GM23248 (cell line): ENCODE results near the gene ALS2. TPM values are rescaled to one million over a fixed set of nuclear protein-coding genes. Genes with fewer than 3 reads are reported as not detected.
"Not testable (repeated sequence)": the region's sequence is repeated elsewhere in the genome, so short reads cannot be mapped to it uniquely, and the experiment has no call there.

Source experiments
- DNase-seq: peaks from one replicate; pipeline ENCODE4 v3.0.0-alpha.2; 2015
- H2AFZ ChIP-seq: fragments of 200-600 bp; sonication (generic); 2 replicates; pipeline ENCODE4 v1.6.1; 2016; ENCODE audit warnings: antibody characterized with exemption
- H3F3A ChIP-seq: fragments of 200-600 bp; sonication (generic); 2 replicates; pipeline ENCODE4 v1.6.1; 2016; ENCODE audit warnings: mild to moderate bottlenecking, antibody characterized with exemption, mixed run types; ENCODE audit not compliant: insufficient read depth
- H3K27ac ChIP-seq: fragments of 200-600 bp; sonication (generic); 2 replicates; pipeline ENCODE4 v1.5.1; 2016; ENCODE audit warnings: mild to moderate bottlenecking
- H3K27me3 ChIP-seq: fragments of 200-600 bp; sonication (generic); replicated peaks from 2 replicates; pipeline ENCODE4 v1.6.1; 2016; ENCODE audit warnings: mild to moderate bottlenecking; ENCODE audit not compliant: insufficient read depth
- H3K36me3 ChIP-seq: fragments of 200-600 bp; sonication (generic); 2 replicates; pipeline ENCODE4 v1.6.1; 2016; ENCODE audit warnings: low read depth, mild to moderate bottlenecking
- H3K4me1 ChIP-seq: fragments of 200-600 bp; sonication (generic); 2 replicates; pipeline ENCODE4 v1.6.1; 2016; ENCODE audit warnings: mild to moderate bottlenecking; ENCODE audit not compliant: insufficient read depth
- H3K4me2 ChIP-seq: fragments of 200-600 bp; sonication (generic); one replicate; pipeline ENCODE4 v1.6.1; 2016; ENCODE audit warnings: mild to moderate bottlenecking; ENCODE audit not compliant: unreplicated experiment
- H3K4me3 ChIP-seq: fragments of 200-600 bp; sonication (generic); 2 replicates; pipeline ENCODE4 v1.5.1; 2016; ENCODE audit warnings: mild to moderate bottlenecking
- H3K79me2 ChIP-seq: fragments of 200-600 bp; sonication (generic); 2 replicates; pipeline ENCODE4 v1.6.1; 2016; ENCODE audit warnings: mild to moderate bottlenecking; ENCODE audit not compliant: insufficient read depth
- H3K9ac ChIP-seq: fragments of 200-600 bp; sonication (generic); 2 replicates; pipeline ENCODE4 v1.6.1; 2016; ENCODE audit warnings: mild to moderate bottlenecking
- H3K9me2 ChIP-seq: fragments of 200-600 bp; sonication (generic); 2 replicates; pipeline ENCODE4 v1.6.1; 2016; ENCODE audit warnings: mixed run types, mild to moderate bottlenecking, moderate library complexity; ENCODE audit not compliant: insufficient read depth
- H3K9me3 ChIP-seq: fragments of 200-600 bp; sonication (generic); one replicate; pipeline ENCODE4 v1.6.1; 2017; ENCODE audit warnings: low read depth
- H4K20me1 ChIP-seq: fragments of 200-600 bp; sonication (generic); 2 replicates; pipeline ENCODE4 v1.6.0; 2016; ENCODE audit not compliant: insufficient read depth
- EZH2 ChIP-seq: fragments of 200-600 bp; sonication (generic); IDR thresholded peaks from 2 replicates; pipeline ENCODE4 v1.6.1; 2018; ENCODE audit warnings: antibody characterized with exemption, mild to moderate bottlenecking; ENCODE audit not compliant: insufficient read depth, poor library complexity, severe bottlenecking
- EZH2phosphoT487 ChIP-seq: fragments of 200-600 bp; sonication (generic); IDR thresholded peaks from 2 replicates; pipeline ENCODE4 v1.6.1; 2018; ENCODE audit warnings: antibody characterized with exemption, moderate library complexity, mild to moderate bottlenecking, low read depth; ENCODE audit not compliant: insufficient read depth
- WGBS, 2 experiments: methylation state at CpG; one replicate each; pipeline ENCODE4 v1.1.6; 2015 to 2017; ENCODE audit warnings: low lambda C conversion rate in 2 of 2, low coverage in 1 of 2; ENCODE audit errors: missing lambda C conversion rate in 2 of 2; 5-methylcytosine and 5-hydroxymethylcytosine counted together
- in situ Hi-C: fragments of 300-500 bp; cut with MboI; formaldehyde crosslinking; loops from 2 replicates; pipeline ENCODE4 v1.15.0; 2020
- polyA plus RNA-seq: library from polyadenylated mRNA; unstranded; fragments of >200 nt; fragmentation: Nextera tagmentation; extraction: Ambion mirVana; gene quantifications from 2 replicates; pipeline ENCODE4 v1.2.1, GENCODE V29; 2016
- total RNA-seq: library from RNA; depleted of rRNA; stranded (reverse); fragments of >200 nt; shearing (Covaris generic); gene quantifications from 2 replicates; pipeline ENCODE4 v1.2.3, GENCODE V29; 2014

The ALS2 gene
- total and polyA plus RNA-seq, 2 experiments from 2014 or later: 9.5 to 17.3 TPM

DNA sequence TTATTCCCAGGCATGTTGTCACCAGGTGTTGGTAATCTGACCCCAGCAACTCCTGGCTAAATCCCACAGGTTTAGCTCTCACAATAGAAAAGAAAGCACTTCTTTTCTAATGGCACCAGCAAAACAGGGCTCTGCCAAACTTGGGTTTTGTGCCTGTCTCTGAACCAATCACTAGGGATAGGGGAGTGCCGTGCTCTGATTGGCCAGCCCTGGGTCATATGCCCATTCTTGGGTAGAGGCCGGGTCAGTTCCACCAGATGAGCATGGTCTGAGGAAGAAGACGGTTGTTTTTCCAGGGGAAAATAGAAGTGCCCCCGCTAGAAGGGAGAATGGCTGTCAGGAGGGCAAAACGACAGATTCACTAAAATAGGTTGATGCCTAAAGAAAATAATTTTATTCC, 40.3 kb upstream of the ALS2 start:
- H3K4me3 ChIP-seq: no peak overlapping the region
- WGBS, 2 experiments: 84% methylated on average over 5 of the region's 5 CpGs
- H3K4me2 ChIP-seq: no peak overlapping the region
- H3F3A ChIP-seq: 0 out of 2 replicates have a peak, but pooled peaks cover 15% of the 10 kb centered on the region
- in situ Hi-C loops: no loop called here
- no peaks in the 10 kb centered on the region for H3K36me3 ChIP-seq
- no peaks in the 10 kb centered on the region for H3K79me2 ChIP-seq
- H2AFZ ChIP-seq: no peak overlapping the region
- no peaks in the 10 kb centered on the region for H3K9me3 ChIP-seq
- no peaks in the 10 kb centered on the region for H3K9me2 ChIP-seq
- no peak for DNase-seq
- H3K27me3 ChIP-seq: no peaks in the 10 kb centered on the region
- H4K20me1 ChIP-seq: no peaks in the 10 kb centered on the region
- H3K4me1 ChIP-seq: peaks cover 8% of the 10 kb centered on the region; the same call in 1 of the 2 replicates
- no peak overlapping the region for H3K9ac ChIP-seq
- no peak for TF ChIP-seq EZH2
- TF ChIP-seq EZH2phosphoT487: no peak
- no peak overlapping the region for H3K27ac ChIP-seq

DNA sequence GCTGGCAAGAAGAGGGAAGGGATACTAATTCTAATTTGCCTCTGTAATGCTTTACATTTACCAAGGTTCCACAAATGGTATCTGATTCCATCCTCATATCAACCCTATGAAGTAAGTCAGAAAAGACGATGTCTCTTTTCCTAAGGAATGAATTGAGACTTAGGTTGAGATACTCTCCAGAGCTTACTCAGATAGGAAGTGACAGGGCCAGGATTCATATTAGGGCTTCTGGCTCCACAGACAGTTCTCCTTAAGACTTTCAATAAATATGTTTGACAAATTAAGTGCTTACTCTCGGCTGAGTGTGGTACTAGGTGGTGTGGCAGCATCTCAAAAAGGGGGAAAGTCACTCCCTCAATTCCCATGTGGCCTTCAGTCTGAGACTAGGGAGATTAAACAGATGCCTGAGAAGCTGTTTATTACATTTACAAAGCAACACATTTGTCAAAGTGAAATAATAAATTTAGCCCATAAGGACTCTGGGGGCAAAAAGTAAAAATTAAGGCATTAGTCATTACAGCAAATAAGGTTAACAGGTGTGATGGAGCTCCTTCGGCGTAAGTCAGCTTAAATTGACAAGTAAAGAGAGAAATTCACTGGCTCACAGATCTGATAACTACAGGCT, 39.8 kb upstream of the ALS2 start:
- Histone ChIP-seq H3K27ac (no peak overlapping the region), H4K20me1 (no peaks in the 10 kb centered on the region), H3K9me3 (no peaks in the 10 kb centered on the region), H3K4me2 (peak overlapping the region; percentile 1), H3K9me2 (no peaks in the 10 kb centered on the region), H3F3A (0 out of 2 replicates have a peak, but pooled peaks cover 15% of the 10 kb centered on the region), H3K27me3 (no peaks in the 10 kb centered on the region), H3K36me3 (no peaks in the 10 kb centered on the region), H3K9ac (no peak overlapping the region), H2AFZ (peak overlapping the region; percentile 41; the same call in 1 of the 2 replicates), H3K4me1 (peaks cover 8% of the 10 kb centered on the region; the same call in 1 of the 2 replicates), H3K79me2 (no peaks in the 10 kb centered on the region), H3K4me3 (no peak overlapping the region; the same call in 1 of the 2 replicates)
- peak; percentile 27 for DNase-seq
- TF ChIP-seq EZH2 (no peak), EZH2phosphoT487 (no peak)
- WGBS, 2 experiments: 53 to 55% methylated on average over 4 of the region's 4 CpGs
- in situ Hi-C loops: no loop called here

DNA sequence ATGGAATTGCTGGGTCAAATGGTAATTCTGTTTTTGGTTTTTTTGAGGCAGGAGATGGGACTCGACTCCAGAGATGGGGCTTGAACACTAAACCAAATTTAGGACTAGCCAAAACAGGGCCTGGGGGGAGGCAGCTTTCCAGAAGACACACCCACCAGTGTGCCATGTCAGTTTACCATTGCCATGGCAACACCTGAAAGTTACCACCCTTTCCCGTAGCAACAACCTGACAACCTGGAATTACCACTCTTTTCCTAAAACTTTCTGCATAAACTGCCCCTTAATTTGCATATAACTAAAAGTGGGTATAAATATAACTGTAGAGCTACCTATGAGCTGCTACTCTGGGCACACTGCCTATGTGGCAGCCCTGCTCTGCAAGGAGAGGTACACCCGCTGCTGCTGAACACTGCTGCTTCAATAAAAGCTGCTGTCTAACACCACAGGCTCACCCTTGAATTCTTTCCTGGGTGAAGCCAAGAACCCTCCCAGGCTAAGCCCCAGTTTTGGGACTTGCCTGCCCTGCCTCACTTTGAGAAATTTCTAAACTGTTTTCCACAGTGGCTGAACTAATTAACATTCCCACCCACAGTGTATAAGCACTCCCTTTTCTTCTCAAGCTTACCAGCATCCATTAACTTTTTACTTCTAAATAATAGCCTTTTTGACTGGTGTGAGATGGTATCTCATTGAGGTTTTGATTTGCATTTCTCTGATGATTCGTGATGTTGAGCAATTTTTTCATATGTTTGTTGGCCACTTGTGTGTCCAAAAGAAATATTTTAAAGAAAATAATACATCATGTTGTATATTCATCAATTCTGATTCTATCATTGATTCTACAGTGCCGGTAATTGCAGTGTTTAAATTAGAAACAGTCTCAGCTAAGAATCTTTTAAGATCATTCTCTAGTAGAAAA, 36.2 kb upstream of the ALS2 start:
- TF ChIP-seq EZH2phosphoT487 (no peak), EZH2 (no peak)
- peak; percentile 30 for DNase-seq
- no peak overlapping the region for H3K27ac ChIP-seq
- H3K4me3 ChIP-seq: no peak overlapping the region
- H2AFZ ChIP-seq: no peak overlapping the region
- no peak overlapping the region for H3K4me2 ChIP-seq
- peaks cover 8% of the 10 kb centered on the region; the same call in 1 of the 2 replicates for H3K4me1 ChIP-seq
- 78 to 82% methylated on average over 5 of the region's 5 CpGs for WGBS, 2 experiments
- H3K27me3 ChIP-seq: no peaks in the 10 kb centered on the region
- H3F3A ChIP-seq: 0 out of 2 replicates have a peak, but pooled peaks cover 15% of the 10 kb centered on the region
- H3K9me3 ChIP-seq: no peaks in the 10 kb centered on the region
- H3K36me3 ChIP-seq: no peaks in the 10 kb centered on the region
- H3K79me2 ChIP-seq: no peaks in the 10 kb centered on the region
- no peak overlapping the region for H3K9ac ChIP-seq
- in situ Hi-C loops: no loop called here
- no peaks in the 10 kb centered on the region for H3K9me2 ChIP-seq
- H4K20me1 ChIP-seq: no peaks in the 10 kb centered on the region

DNA sequence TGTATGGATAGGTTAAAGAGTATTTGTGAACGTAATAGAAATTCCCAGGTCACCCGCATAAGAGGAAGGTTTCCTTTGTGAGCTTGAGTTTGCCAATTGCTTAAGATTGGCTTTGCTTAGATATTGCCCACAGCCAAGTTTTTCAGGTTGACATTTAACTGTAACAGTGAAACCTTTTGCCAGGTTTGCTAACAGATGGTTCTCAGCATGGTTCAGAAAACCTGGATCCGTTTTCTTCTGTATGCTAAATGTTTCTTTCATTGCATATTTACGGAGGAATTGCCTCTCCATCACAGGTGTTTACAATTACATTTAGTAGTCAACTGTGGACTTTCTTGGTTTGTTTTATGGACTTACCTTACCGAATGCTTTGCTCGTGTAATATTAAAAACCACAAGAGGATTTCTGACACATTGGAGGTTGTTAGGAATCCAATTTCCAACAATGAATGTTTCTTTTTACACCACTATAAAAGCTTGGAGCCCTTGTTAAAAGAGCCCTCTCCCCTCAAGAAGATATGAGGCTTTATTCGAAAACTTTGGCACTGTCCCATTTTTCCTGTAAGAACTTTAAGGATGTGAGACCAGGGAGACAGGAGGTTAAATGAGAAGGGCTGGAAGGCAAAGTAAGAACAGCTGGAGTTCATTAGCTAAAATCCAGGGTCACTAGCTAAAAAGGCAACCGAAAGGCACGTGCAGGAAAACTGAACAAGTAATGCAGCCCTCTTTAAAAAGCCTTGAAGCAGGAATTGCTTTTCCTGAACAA, 33.4 kb upstream of the ALS2 start:
- Histone ChIP-seq H3K36me3 (no peaks in the 10 kb centered on the region), H3K79me2 (no peaks in the 10 kb centered on the region), H3K9me2 (no peaks in the 10 kb centered on the region), H3F3A (0 out of 2 replicates have a peak, but pooled peaks cover 9% of the 10 kb centered on the region), H4K20me1 (no peaks in the 10 kb centered on the region), H3K27me3 (no peaks in the 10 kb centered on the region), H3K4me1 (no peaks in the 10 kb centered on the region), H3K4me3 (no peak overlapping the region), H3K27ac (no peak overlapping the region), H3K4me2 (no peak overlapping the region), H3K9me3 (no peaks in the 10 kb centered on the region), H2AFZ (no peak overlapping the region), H3K9ac (no peak overlapping the region)
- no peak for DNase-seq
- TF ChIP-seq EZH2phosphoT487: no peak
- TF ChIP-seq EZH2: no peak
- in situ Hi-C loops: no loop called here
- 62% methylated on average over 9 of the region's 9 CpGs for WGBS, 2 experiments

DNA sequence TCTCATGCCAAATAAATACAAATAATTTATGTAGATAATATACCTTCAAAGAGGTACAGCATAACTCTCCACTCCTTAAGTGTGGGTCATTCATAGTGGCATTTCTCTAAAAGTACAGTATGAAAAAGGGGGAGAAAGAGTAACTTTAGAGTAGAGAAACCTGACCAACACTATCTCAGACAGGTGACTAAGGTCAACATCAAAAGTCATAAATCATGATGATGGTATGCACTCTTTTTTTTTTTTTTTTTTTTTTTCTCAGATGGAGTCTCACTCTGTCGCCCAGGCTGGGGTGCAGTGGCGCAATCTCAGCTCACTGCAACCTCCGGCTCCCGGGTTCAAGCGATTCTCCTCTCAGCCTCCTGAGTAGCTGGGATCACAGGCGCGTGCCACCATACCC, 29.9 kb upstream of the ALS2 start:
- H3K4me2 ChIP-seq, H3K9me2 ChIP-seq, H3K27me3 ChIP-seq, H3K4me3 ChIP-seq, H2AFZ ChIP-seq, DNase-seq, H3K79me2 ChIP-seq, H3K9me3 ChIP-seq, H4K20me1 ChIP-seq, H3K27ac ChIP-seq, H3K36me3 ChIP-seq, in situ Hi-C loops, H3K9ac ChIP-seq: not testable (repeated sequence)
- WGBS, 2 experiments: 81 to 95% methylated on average over 7 of the region's 7 CpGs
- peaks cover 20% of the 10 kb centered on the region for H3F3A ChIP-seq
- peaks cover 25% of the 10 kb centered on the region for H3K4me1 ChIP-seq
